Fibroblast of lung (primary cell): ENCODE data around the gene CLTA. TPM values are rescaled to one million over a fixed set of nuclear protein-coding genes. Genes with fewer than 3 reads are reported as not detected.
A peak's percentile ranks its signal among the peaks of the same experiment; 100 is the strongest.

Experiments used
- DNase-seq, 2 donors: peaks; one replicate each; pipeline versions ENCODE4 v3.0.0 to v3.0.0-alpha.2; 2010; ENCODE audit warnings: low read depth in 2 of 2
- H2AFZ ChIP-seq: 2 replicates; pipeline ENCODE4 v1.5.1; 2012; ENCODE audit warnings: low read length, control low read depth, inconsistent platforms
- H3K27ac ChIP-seq: 2 replicates; pipeline ENCODE4 v1.5.1; 2011; ENCODE audit warnings: low read length, control low read depth; ENCODE audit not compliant: insufficient read depth
- H3K27me3 ChIP-seq: 2 replicates; pipeline ENCODE4 v1.5.1; 2011; ENCODE audit warnings: mild to moderate bottlenecking, low read length; ENCODE audit not compliant: control insufficient read depth, insufficient read depth
- H3K36me3 ChIP-seq: 2 replicates; pipeline ENCODE4 v1.5.1; 2011; ENCODE audit warnings: low read length; ENCODE audit not compliant: control insufficient read depth, insufficient read depth
- H3K4me1 ChIP-seq: 2 replicates; pipeline ENCODE4 v1.5.1; 2011; ENCODE audit warnings: low read length; ENCODE audit not compliant: control insufficient read depth, insufficient read depth; ENCODE audit errors: extremely low read depth
- H3K4me2 ChIP-seq: 2 replicates; pipeline ENCODE4 v1.5.1; 2011; ENCODE audit warnings: low read length, control low read depth; ENCODE audit not compliant: insufficient read depth; ENCODE audit errors: extremely low read depth
- H3K4me3 ChIP-seq, 4 experiments: fragments of 200-600 bp in 1 of 4; sonication (generic) in 1 of 4; replicated peaks in 1 of 4; 2 replicates each; pipeline ENCODE4 v1.5.1; 2011 to 2016; ENCODE audit warnings: low read length in 4 of 4, low read depth in 3 of 4, mild to moderate bottlenecking in 3 of 4, control low read depth in 2 of 4, inconsistent platforms in 1 of 4, mixed read lengths in 1 of 4; ENCODE audit not compliant: insufficient read depth in 1 of 4; ENCODE audit errors: control extremely low read depth in 1 of 4
- H3K79me2 ChIP-seq: 2 replicates; pipeline ENCODE4 v1.5.1; 2012; ENCODE audit warnings: mild to moderate bottlenecking, low read length, inconsistent platforms; ENCODE audit not compliant: control insufficient read depth, insufficient read depth
- H3K9ac ChIP-seq: 2 replicates; pipeline ENCODE4 v1.5.1; 2011; ENCODE audit warnings: mild to moderate bottlenecking, low read length, control low read depth; ENCODE audit not compliant: insufficient read depth
- H3K9me3 ChIP-seq: 2 replicates; pipeline ENCODE4 v1.5.1; 2012; ENCODE audit warnings: low read depth, low read length; ENCODE audit not compliant: control insufficient read depth, insufficient read depth
- H4K20me1 ChIP-seq: 2 replicates; pipeline ENCODE4 v1.5.1; 2011; ENCODE audit warnings: low read length; ENCODE audit not compliant: control insufficient read depth, insufficient read depth; ENCODE audit errors: extremely low read depth
- CTCF ChIP-seq, 2 donors: IDR thresholded peaks in 1 of 2; conservative IDR thresholded peaks in 1 of 2; 1 replicate in 1 of 2; 2 replicates in 1 of 2; pipeline ENCODE4 v1.5.1; 2011 to 2012; ENCODE audit warnings: low read length in 2 of 2, control low read depth in 1 of 2, inconsistent platforms in 1 of 2, low read depth in 1 of 2, mild to moderate bottlenecking in 1 of 2
- EZH2 ChIP-seq: IDR thresholded peaks from 2 replicates; pipeline ENCODE4 v1.5.1; 2012; ENCODE audit warnings: low read length, control low read depth, mild to moderate bottlenecking; ENCODE audit errors: missing control alignments
- polyA plus RNA-seq, 2 donors: library from polyadenylated mRNA; depleted of rRNA in 1 of 2; stranded (reverse) in 1 of 2; unstranded in 1 of 2; fragments of >200 nt; gene quantifications; 2 replicates each; pipeline ENCODE4 v1.2.1, GENCODE V29; 2011 to 2012; ENCODE audit warnings: missing spikeins in 1 of 2
- total RNA-seq: library from RNA; depleted of rRNA; stranded (reverse); fragments of >200 nt; gene quantifications from 2 replicates; pipeline ENCODE4 v1.2.1, GENCODE V29; 2014

The CLTA gene
- total and polyA plus RNA-seq, 2 donors (not counting 1 experiment from before 2014, with no cell fraction given): 238 to 341 TPM

GRCh38 chr9:36166168-36166927, 24.4 kb upstream of the CLTA start:
- H4K20me1 ChIP-seq: no peaks in the 10 kb centered on the region
- peak overlapping the region; percentile 77 for H3K4me2 ChIP-seq
- no peaks in the 10 kb centered on the region for H3K9me3 ChIP-seq
- H3K79me2 ChIP-seq: no peaks in the 10 kb centered on the region
- peaks cover 24% of the 10 kb centered on the region for H3K4me1 ChIP-seq
- H3K4me3 ChIP-seq: peak overlapping the region; percentile 30 to 64 (median 42)
- H3K27ac ChIP-seq: no peak overlapping the region
- H3K9ac ChIP-seq: no peak overlapping the region
- peak; percentile 84 for DNase-seq
- no peak overlapping the region for H2AFZ ChIP-seq
- no peaks in the 10 kb centered on the region for H3K27me3 ChIP-seq
- H3K36me3 ChIP-seq: no peaks in the 10 kb centered on the region
- TF ChIP-seq EZH2 (no peak), CTCF (conservative IDR thresholded peaks at IDR 0.05 in 1 of 2, IDR thresholded peaks at IDR 0.05 in 1 of 2; ENCODE audit: low read depth in 1 of 2, low read length in 2 of 2) (peak; percentile 66 to 68)

DNA sequence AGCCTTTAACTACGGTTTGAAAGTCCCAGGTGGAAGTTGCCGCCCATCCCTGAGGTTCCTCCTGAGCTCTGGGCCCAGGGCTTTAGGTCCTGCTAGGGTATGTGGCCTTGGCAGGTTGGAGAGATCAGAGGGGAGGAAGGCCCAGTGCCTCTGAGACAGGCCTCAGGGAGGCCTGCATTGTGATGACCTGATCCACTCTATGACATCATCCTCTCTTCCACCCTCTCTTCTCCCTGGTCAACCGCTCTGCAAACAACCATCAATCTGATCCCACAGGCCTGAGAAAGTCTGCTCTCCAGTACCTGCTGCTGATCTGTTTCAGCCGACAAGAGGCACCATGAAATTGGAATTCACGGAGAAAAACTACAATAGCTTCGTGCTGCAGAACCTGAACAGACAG, 21.6 kb upstream of the CLTA start, which contains the start of gene CCIN:
Gene CCIN, plus strand, starts transcription at position 223 of the 400 bp plus-strand sequence. Its CDS starts 115 bp downstream, at position 338.
- H3K4me2 ChIP-seq: no peak within 1 kb of the TSS
- no peak within 1 kb of the TSS for H2AFZ ChIP-seq
- H3K79me2 ChIP-seq: no peaks in the 10 kb centered on the region
- H3K9me3 ChIP-seq: no peaks in the 10 kb centered on the region
- H4K20me1 ChIP-seq: no peaks in the 10 kb centered on the region
- no peak for DNase-seq
- H3K36me3 ChIP-seq: no peaks in the 10 kb centered on the region
- TF ChIP-seq CTCF (conservative IDR thresholded peaks at IDR 0.05 in 1 of 2, IDR thresholded peaks at IDR 0.05 in 1 of 2; ENCODE audit: low read depth in 1 of 2, low read length in 2 of 2): no peak
- TF ChIP-seq EZH2: no peak
- no peak within 1 kb of the TSS for H3K27ac ChIP-seq
- H3K9ac ChIP-seq: no peak within 1 kb of the TSS
- H3K27me3 ChIP-seq: no peaks in the 10 kb centered on the region
- no peak within 1 kb of the TSS for H3K4me3 ChIP-seq
- H3K4me1 ChIP-seq: peaks cover 2% of the 10 kb centered on the region

- DNase-seq: no peak
- Histone ChIP-seq H4K20me1 (no peaks in the 10 kb centered on the region), H3K27ac (no peak overlapping the region), H3K27me3 (no peaks in the 10 kb centered on the region), H3K36me3 (no peaks in the 10 kb centered on the region), H3K79me2 (no peaks in the 10 kb centered on the region), H3K9ac (no peak overlapping the region), H2AFZ (no peak overlapping the region), H3K4me3 (no peak overlapping the region), H3K9me3 (no peaks in the 10 kb centered on the region), H3K4me2 (no peak overlapping the region), H3K4me1 (no peaks in the 10 kb centered on the region)
- TF ChIP-seq EZH2 (no peak), CTCF (conservative IDR thresholded peaks at IDR 0.05 in 1 of 2, IDR thresholded peaks at IDR 0.05 in 1 of 2; ENCODE audit: low read depth in 1 of 2, low read length in 2 of 2) (no peak)
These were observed 21.0 kb upstream of the CLTA start for GRCh38 chr9:36169708-36170107.
